Suprapubic skin (tissue), 4 donors: Measurements from ENCODE around the gene NEK4. TPM values are rescaled to one million over a fixed set of nuclear protein-coding genes. Genes with fewer than 3 reads are reported as not detected.

ENCODE experiments used
- DNase-seq, 2 donors: peaks; one replicate each; pipeline ENCODE4 v3.0.0-alpha.2; 2019; ENCODE audit warnings: low spot score in 2 of 2
- H3K27ac ChIP-seq: fragments of 200-600 bp; sonication (generic); one replicate; pipeline ENCODE4 v1.5.1; 2019
- H3K27me3 ChIP-seq: fragments of 200-600 bp; sonication (generic); one replicate; pipeline ENCODE4 v1.5.1; 2019
- H3K36me3 ChIP-seq: fragments of 200-600 bp; sonication (generic); one replicate; pipeline ENCODE4 v1.5.1; 2019
- H3K4me1 ChIP-seq: fragments of 200-600 bp; sonication (generic); one replicate; pipeline ENCODE4 v1.5.1; 2019
- H3K4me3 ChIP-seq: fragments of 200-600 bp; sonication (generic); one replicate; pipeline ENCODE4 v1.5.1; 2019; ENCODE audit warnings: mild to moderate bottlenecking
- H3K9me3 ChIP-seq: fragments of 200-600 bp; sonication (generic); one replicate; pipeline ENCODE4 v1.5.1; 2019
- EP300 ChIP-seq: sonication (generic); formaldehyde crosslinking; IDR thresholded peaks from one replicate; pipeline ENCODE4 v1.6.1; 2017; ENCODE audit warnings: antibody characterized with exemption
- POLR2A ChIP-seq, 2 donors: fragments of 450-650 bp; IDR thresholded peaks; one replicate each; pipeline ENCODE4 v1.6.1; 2017; ENCODE audit warnings: antibody characterized with exemption in 2 of 2, mild to moderate bottlenecking in 2 of 2, moderate library complexity in 2 of 2
- POLR2AphosphoS5 ChIP-seq, 3 donors: sonication (generic); formaldehyde crosslinking; IDR thresholded peaks; one replicate each; pipeline ENCODE4 v1.6.1; 2017; ENCODE audit warnings: antibody characterized with exemption in 3 of 3
- WGBS: methylation state at CpG from one replicate; pipeline ENCODE4 v1.1.5; 2018; 5-methylcytosine and 5-hydroxymethylcytosine counted together
- total RNA-seq, 4 donors: library from RNA; depleted of rRNA; stranded (reverse); fragments of >200 nt; gene quantifications; one replicate each; pipeline ENCODE4 v1.1.0, GENCODE V29; 2016
- TF ChIP-seq, protein P1 (sequence below), 2 donors: fragments of 200-600 bp in 1 of 2; fragments of 450-650 bp in 1 of 2; sonication (generic) in 1 of 2; IDR thresholded peaks; one replicate each; pipeline ENCODE4 v1.5.1; 2016 to 2019; ENCODE audit warnings: antibody characterized with exemption in 2 of 2, mild to moderate bottlenecking in 1 of 2, moderate library complexity in 1 of 2

Gene NEK4
- total RNA-seq, 4 donors from 2014 or later = 12.3 to 20.6 (median 15.5) TPM

DNA sequence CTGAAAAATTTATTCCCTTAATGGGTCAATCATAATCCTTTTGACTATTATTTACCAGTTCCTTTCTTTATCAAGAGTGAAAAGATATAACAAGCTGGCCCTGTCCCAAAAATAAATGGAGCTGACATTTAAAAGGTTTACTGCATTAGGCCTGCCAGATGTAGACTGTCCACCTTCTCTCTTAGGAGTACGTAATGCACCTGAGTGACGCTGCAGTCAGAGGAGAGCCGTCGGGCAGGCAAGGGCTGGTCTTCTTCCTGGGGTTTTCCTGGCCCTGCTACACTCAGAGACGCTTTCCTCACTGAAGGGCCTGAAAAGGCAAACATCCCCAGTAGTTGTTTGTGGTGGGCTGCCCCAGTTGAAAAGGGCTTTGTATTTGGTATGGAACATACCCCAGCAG lies 27.6 kb downstream of the NEK4 start:
- DNase-seq = no peak
- Histone ChIP-seq H3K27me3 (no peaks in the 10 kb centered on the region), H3K9me3 (no peaks in the 10 kb centered on the region), H3K27ac (no peak overlapping the region), H3K4me3 (no peak overlapping the region), H3K4me1 (no peaks in the 10 kb centered on the region), H3K36me3 (peaks cover 86% of the 10 kb centered on the region)
- 98% methylated on average over 5 of the region's 5 CpGs for WGBS
- TF ChIP-seq, protein P1, sequence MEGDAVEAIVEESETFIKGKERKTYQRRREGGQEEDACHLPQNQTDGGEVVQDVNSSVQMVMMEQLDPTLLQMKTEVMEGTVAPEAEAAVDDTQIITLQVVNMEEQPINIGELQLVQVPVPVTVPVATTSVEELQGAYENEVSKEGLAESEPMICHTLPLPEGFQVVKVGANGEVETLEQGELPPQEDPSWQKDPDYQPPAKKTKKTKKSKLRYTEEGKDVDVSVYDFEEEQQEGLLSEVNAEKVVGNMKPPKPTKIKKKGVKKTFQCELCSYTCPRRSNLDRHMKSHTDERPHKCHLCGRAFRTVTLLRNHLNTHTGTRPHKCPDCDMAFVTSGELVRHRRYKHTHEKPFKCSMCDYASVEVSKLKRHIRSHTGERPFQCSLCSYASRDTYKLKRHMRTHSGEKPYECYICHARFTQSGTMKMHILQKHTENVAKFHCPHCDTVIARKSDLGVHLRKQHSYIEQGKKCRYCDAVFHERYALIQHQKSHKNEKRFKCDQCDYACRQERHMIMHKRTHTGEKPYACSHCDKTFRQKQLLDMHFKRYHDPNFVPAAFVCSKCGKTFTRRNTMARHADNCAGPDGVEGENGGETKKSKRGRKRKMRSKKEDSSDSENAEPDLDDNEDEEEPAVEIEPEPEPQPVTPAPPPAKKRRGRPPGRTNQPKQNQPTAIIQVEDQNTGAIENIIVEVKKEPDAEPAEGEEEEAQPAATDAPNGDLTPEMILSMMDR (IDR thresholded peaks at IDR 0.05) = no peak
- TF ChIP-seq POLR2AphosphoS5 (IDR thresholded peaks at IDR 0.05) (no peak), POLR2A (IDR thresholded peaks at IDR 0.05) (no peak), EP300 (no peak)

DNA sequence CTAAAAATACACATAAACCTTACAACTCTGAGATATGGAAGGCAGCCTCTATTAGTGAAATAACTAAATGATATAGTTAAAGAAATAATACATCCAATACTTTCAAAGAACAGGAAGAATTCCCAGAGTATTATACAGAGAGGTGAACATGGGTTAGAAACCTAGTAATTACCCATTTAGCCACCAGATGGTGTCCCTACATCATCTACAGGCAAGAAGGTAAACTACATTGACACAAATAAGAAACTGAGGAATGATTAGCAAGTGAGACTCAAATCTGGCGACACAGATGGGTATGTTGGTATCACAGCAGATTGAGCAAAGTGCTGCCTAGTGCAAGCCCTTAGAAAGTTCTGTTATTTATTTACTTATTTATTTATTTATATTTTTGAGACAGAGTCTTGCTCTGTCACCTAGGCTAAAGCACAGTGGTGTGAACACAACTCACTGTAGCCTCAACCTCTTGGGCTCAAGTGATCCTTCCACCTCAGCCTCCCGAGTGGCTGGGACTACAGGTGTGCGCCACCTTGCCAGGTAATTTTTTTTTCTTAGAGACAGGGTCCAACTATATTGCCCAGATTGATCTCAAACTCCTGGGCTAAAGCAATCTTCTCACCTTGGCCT lies 28.2 kb downstream of the NEK4 start:
- Histone ChIP-seq H3K36me3 (peaks cover 87% of the 10 kb centered on the region), H3K27ac (no peak overlapping the region), H3K4me3 (no peak overlapping the region), H3K9me3 (no peaks in the 10 kb centered on the region), H3K27me3 (no peaks in the 10 kb centered on the region), H3K4me1 (no peaks in the 10 kb centered on the region)
- DNase-seq = no peak
- 62% methylated on average over 3 of the region's 3 CpGs for WGBS
- TF ChIP-seq POLR2AphosphoS5 (IDR thresholded peaks at IDR 0.05) = no peak
- no peak for TF ChIP-seq EP300
- no peak for TF ChIP-seq POLR2A (IDR thresholded peaks at IDR 0.05)
- TF ChIP-seq, protein P1 (IDR thresholded peaks at IDR 0.05) = peak; percentile 37

DNA sequence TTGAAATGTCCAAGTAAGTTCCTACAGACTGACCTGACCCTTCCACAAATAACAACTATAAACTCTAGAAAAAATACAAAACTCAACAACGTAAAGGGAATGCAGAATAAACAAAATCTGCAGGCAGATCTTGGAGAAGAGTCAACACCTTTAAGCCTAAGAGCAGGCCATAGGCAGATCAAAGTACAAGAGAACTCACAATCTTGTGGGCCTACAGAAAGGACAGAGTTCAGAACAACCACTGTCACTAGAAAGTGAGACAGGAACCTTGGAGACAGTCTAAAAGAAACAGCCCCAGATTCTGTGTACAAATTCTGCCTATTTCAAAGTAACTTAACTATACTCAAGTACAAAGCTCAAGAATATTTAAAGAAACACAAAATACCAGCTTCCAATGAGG lies 31.0 kb downstream of the NEK4 start:
- DNase-seq = no peak
- Histone ChIP-seq H3K9me3 (no peaks in the 10 kb centered on the region), H3K36me3 (peaks cover 87% of the 10 kb centered on the region), H3K27me3 (no peaks in the 10 kb centered on the region), H3K4me1 (no peaks in the 10 kb centered on the region), H3K4me3 (no peak overlapping the region), H3K27ac (no peak overlapping the region)
- 92% methylated on average over 1 of the region's 1 CpG for WGBS
- TF ChIP-seq POLR2A (IDR thresholded peaks at IDR 0.05) (no peak), EP300 (no peak), POLR2AphosphoS5 (IDR thresholded peaks at IDR 0.05) (no peak)
- TF ChIP-seq, protein P1 (IDR thresholded peaks at IDR 0.05) = no peak

DNA sequence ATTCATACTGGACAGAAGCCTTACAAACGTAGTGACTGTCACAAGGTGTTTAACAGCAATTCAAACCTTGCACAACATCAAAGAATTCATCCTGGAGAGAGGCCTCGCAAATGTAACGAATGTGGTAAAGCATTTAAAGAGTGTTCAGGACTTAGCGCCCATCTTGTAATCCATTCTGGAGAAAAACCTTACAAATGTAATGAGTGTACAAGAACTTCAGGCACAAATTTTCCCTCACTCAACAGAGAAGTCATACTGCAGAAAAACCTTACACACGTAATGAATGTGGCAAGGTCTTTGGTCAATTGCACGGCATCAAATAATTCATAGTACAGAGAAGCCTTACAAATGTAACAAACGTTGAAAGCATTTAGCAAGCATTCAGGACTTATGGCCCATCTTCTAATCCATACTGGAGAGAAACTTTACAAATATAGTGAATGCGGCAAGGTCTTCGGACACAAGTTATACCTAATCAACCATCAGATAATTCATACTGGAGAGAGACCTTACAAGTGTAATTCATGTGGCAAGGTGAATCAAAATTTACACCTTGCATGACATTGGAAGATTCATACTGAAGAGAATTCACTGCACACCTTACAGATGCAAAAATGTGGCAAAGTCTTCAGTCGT lies 37.4 kb downstream of the NEK4 start:
- Histone ChIP-seq H3K4me1 (no peaks in the 10 kb centered on the region), H3K27ac (no peak overlapping the region), H3K36me3 (peaks cover 90% of the 10 kb centered on the region), H3K9me3 (peaks cover 5% of the 10 kb centered on the region), H3K4me3 (no peak overlapping the region), H3K27me3 (no peaks in the 10 kb centered on the region)
- TF ChIP-seq, protein P1 (IDR thresholded peaks at IDR 0.05) = no peak
- TF ChIP-seq POLR2A (IDR thresholded peaks at IDR 0.05) (no peak), EP300 (no peak), POLR2AphosphoS5 (IDR thresholded peaks at IDR 0.05) (no peak)
- DNase-seq = no peak
- 98% methylated on average over 10 of the region's 10 CpGs for WGBS

DNA sequence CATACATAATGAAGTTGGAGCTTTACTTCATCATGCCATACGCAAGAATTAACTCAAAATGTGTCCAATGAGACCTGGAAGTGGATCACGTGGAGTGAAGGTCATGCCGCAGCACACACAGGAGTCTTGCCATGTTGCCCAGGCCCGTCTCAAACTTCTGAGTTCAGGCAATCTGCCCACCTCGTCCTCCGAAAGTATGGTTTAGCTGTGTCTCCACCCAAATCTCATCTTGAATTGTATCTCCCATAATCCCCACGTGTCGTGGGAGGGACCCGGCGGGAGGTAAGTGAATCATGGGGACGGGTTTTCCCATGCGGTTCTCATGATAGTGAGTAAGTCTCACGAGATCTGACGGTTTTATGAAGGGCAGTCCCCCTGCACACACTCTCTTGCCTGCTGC lies 39.1 kb downstream of the NEK4 start:
- TF ChIP-seq, protein P1 (IDR thresholded peaks at IDR 0.05) = no peak
- TF ChIP-seq POLR2A (IDR thresholded peaks at IDR 0.05) = no peak
- no peak for TF ChIP-seq POLR2AphosphoS5 (IDR thresholded peaks at IDR 0.05)
- Histone ChIP-seq H3K36me3 (peaks cover 79% of the 10 kb centered on the region), H3K4me3 (no peak overlapping the region), H3K9me3 (peaks cover 5% of the 10 kb centered on the region), H3K27me3 (no peaks in the 10 kb centered on the region), H3K27ac (no peak overlapping the region), H3K4me1 (no peaks in the 10 kb centered on the region)
- 95% methylated on average over 14 of the region's 14 CpGs for WGBS
- DNase-seq = no peak
